ENCODE data around the gene LHFPL2.
"Not testable (repeated sequence)": the region's sequence is repeated elsewhere in the genome, so short reads cannot be mapped to it uniquely, and the experiment has no call there.

The LHFPL2 gene

GRCh38 chr5:78496373-78496772 is 152.2 kb downstream of the LHFPL2 start:
- no peak for DNase-seq

DNA sequence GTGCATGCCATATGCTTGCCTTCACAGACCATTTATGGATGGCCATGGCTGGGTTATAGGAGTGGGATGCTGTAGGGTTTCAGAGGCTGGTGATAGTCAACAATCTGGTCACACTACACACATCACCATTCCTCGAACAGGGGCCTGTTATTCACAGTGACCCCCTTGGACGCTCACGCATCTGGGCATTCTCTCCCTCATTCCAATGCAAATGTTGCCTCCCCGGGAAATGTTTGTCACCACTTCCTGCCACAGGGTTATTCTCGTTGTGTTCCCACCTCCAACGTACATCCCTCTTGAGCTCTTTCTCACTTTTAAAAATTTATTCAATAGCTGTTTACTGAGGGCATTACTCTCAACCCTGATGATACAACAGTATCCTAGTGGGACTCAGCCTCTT is 152.8 kb downstream of the LHFPL2 start:
- DNase-seq: no peak

GRCh38 chr5:78492650-78493049 is 155.9 kb downstream of the LHFPL2 start:
- DNase-seq: no peak

DNA sequence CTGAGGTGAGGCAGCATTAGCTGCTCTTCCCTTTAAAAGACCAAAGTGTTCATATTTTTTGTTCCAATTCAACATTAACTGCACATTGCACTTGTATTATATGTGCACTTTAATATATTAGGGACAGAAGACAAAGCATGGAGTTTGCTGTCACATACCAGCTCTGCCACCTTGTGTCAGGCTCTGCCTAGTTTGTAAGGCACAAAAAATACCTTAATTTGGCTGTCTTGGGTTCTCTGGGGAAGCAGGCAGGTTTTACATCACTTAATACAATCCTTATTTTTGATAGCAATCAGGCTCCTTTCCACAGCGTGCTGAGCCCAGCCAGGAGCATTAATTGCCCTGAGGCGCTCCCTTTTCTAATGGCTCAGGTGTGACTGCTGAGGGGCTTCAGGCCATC is 156.3 kb downstream of the LHFPL2 start:
- no peak for DNase-seq

- no peak for DNase-seq
These were observed 157.7 kb downstream of the LHFPL2 start for GRCh38 chr5:78490709-78491485.

- no peak for DNase-seq
These were observed 160.7 kb downstream of the LHFPL2 start for GRCh38 chr5:78487846-78488245.

DNA sequence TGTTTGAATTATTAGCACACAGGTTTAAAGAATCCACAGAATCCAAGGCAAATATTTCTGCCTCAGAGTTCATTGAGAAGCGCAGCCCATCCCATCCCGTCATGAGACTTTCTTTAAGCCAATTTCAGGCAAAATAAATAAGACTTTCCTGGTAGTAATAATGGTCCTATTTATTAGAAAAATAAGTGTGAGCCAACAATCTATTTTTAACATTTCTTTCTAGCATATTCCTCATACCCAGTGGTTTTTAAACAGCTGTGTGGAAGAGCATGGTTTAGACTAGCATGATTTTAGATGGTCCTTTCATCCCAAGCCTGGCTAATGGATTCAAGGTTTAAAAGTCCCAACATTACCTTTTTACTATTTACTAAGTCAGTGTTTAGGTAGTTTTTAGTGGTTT is 162.4 kb downstream of the LHFPL2 start:
- no peak for DNase-seq

DNA sequence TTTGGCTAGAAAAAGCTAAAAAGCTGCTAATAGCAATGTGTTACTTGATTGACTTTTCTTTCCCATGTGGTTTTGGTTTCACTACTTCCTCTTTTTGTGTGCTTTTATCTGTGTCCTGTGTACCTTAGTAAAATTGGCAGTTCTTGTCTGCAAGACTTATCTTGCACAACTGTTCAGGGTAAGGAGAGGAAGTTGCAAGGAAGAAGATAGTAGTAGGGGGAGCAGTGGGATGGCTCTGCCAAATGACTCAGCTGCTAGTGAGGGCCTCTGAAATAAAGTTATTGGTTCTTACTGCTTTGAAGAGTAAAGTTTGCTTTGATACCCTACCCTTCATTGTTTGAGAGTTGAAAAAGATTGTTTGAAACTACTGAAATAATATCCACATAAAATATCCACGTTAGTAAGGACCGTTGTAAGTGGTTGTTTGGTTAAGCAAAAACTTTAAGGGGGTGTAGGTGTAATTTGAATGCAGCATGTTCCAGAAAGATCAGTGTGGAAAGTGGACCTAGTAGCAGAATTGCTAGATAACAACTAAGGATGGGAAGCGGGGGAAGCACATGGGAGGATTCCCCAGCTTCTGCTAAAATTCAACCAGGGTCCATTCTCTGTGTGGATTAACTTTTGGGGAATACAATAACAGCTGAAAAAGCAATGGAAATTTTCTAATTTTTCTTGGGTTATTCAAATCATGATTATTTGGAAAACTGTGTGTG is 164.6 kb downstream of the LHFPL2 start:
- no peak for DNase-seq

DNA sequence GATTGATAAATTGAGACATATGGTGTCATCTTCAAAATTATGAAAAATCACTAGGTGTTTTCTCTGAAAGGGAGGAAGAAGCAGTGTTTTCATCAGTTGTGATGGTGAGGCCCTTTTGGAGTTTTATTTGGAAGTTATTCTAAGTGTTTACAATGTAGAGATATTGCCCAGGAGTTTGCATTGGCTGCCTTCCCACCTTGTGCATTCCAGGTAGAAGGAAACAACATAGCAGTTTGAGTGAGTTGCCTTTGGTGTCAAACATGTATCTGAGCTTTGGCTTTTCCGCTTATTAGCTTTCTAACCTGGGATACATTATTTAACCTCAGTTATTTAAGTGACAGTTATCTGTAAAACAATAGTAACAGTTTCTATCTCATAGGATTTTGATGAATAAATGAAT is 165.6 kb downstream of the LHFPL2 start:
- no peak for DNase-seq

DNA sequence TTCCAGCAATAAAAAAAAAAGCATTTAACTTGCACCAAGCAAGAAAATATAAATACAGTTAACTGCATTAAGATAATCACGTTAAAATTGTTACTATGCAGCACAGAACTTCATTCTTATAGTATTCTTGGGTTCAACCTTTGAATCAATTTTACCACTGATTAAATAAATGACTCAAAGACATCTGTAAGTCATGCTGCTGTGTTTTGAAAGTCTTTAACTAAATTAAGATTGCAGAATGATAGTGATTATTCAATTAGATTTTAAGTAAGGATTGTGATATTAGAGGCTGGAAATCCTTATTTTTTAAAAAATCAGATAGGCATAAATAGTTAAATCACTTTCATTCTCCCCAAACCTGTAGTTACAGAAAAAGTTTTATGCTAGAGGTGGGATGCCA is 171.8 kb downstream of the LHFPL2 start:
- DNase-seq: no peak

DNA sequence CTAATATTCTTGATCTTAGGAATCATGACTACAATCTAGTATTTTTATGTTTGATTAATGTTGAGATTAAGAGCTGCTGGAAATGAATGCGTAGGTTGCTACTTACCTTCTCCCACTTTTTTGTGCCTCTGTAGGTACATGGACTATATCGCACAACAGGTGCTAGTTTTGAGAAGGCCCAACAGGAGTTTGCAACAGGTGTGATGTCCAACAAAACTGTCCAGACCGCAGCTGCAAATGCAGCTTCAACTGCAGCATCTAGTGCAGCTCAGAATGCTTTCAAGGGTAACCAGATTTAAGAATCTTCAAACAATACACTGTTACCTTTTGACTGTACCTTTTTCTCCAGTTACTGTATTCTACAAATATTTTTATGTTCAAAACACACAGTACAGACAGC is 173.2 kb downstream of the LHFPL2 start:
- no peak for DNase-seq

DNA sequence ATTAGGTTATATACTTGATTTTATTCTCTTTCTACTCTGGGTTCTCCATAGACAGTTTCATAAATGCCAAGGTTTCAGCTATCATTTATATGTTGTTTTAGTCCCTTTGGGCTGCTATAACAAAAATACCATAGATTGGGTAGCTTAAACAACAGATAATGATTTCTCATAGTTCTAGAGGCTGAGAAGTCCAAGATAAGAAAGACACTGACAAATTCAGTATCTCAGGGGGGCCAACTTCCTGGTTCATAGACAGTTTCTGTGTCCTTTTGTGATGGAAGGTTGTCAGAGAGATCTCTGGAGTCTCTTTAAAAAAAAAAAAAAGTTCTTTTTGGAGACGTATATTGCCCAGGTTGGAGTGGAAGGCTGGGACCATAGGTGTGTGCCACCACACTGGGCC is 174.8 kb downstream of the LHFPL2 start:
- DNase-seq: no peak

GRCh38 chr5:78472469-78473106 is 176.0 kb downstream of the LHFPL2 start:
- no peak for DNase-seq

DNA sequence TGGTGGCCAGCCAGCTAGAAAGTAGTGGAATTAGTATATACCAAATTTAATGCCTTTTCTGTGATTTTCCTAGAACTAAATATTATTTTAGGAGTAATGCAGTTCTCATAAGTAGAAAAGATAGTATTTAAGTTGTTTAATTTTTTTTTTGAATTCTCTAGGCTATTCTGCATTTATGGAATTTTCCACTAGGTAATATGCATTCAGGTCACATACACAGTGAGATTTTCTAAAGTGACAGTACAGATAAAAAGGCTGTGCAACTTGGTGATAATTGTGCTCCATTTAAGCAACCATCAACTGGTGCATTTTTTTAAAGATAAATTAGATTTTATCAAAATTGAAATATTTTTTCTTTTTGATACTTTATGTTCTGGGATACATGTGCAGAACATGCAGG is 176.7 kb downstream of the LHFPL2 start:
- DNase-seq: no peak

- DNase-seq: no peak
These were observed 180.7 kb downstream of the LHFPL2 start for GRCh38 chr5:78467752-78468357.

DNA sequence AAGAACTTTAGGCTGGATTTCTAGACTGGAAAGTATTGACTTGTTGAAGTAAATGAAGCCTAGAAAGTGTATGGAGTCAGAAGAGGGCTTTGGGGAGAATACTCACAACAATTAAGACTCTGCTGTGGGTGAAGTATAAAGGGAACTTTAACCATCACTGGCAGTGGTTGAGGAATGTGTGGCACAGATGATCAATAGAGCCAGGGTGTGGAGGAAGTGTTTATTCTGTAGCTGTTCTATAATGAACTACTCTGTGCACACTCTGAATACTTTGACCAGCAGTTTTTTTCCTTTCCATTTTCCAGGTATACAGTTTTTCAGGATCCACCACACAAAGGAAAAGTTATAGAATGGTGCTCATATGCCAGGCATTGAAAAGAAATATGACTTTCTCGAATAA is 181.4 kb downstream of the LHFPL2 start:
- no peak for DNase-seq

GRCh38 chr5:78458843-78459242 is 189.7 kb downstream of the LHFPL2 start:
- DNase-seq: no peak

DNA sequence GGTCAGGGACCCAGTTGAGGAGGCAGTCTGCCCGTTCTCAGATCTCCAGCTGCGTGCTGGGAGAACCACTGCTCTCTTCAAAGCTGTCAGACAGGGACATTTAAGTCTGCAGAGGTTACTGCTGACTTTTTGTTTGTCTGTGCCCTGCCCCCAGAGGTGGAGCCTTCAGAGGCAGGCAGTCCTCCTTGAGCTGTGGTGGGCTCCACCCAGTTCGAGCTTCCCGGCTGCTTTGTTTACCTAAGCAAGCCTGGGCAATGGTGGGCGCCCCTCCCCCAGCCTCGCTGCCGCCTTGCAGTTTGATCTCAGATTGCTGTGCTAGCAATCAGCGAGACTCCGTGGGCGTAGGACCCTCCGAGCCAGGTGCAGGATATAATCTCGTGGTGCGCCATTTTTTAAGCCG is 191.1 kb downstream of the LHFPL2 start:
- DNase-seq: not testable (repeated sequence)

DNA sequence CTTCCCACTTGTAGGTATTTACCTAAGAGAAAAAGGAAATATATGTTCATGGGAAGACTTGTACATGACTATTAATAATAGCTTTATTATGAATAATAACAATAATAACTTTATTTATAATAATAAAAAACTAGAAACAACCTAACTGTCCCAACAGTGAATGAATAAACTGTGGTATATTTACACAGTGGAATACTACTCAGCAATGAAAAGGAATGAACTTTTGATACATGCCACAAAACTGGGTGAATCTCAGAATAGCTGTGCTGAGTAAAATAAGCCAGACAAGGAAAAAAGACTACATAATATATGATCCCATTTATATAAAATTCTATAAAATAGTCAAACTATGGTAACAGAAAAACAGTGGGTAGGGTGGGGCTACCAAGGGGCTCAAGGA is 199.5 kb downstream of the LHFPL2 start:
- DNase-seq: no peak

GRCh38 chr5:78447775-78448424 is 200.7 kb downstream of the LHFPL2 start:
- no peak for DNase-seq

Measured in stimulated activated CD4-positive, alpha-beta T cell treated with anti-CD3 and anti-CD28 coated beads, Interleukin-2, amount 100 ng/mL, for 24 hours (primary cell).